NT2/D1 (cell line): ENCODE data around the gene NHLRC2.

ENCODE experiments used
- SUZ12 ChIP-seq: IDR thresholded peaks from 2 replicates; pipeline ENCODE4 v1.6.1; 2011; ENCODE audit not compliant: insufficient read length, insufficient read depth; ENCODE audit errors: extremely low read depth
- YY1 ChIP-seq: IDR thresholded peaks from 2 replicates; pipeline ENCODE4 v1.6.1; 2011; ENCODE audit not compliant: insufficient read length, insufficient read depth

GRCh38 chr10:113825791-113826190 is 28.7 kb upstream of the NHLRC2 start:
- TF ChIP-seq YY1 (no peak), SUZ12 (no peak)
